HK-2 (cell line): ENCODE data around the gene P2RX1.

Experiments used
- DNase-seq: peaks from one replicate; pipeline ENCODE4 v3.0.0-alpha.2; 2018; ENCODE audit not compliant: unreplicated experiment

Gene P2RX1

DNA sequence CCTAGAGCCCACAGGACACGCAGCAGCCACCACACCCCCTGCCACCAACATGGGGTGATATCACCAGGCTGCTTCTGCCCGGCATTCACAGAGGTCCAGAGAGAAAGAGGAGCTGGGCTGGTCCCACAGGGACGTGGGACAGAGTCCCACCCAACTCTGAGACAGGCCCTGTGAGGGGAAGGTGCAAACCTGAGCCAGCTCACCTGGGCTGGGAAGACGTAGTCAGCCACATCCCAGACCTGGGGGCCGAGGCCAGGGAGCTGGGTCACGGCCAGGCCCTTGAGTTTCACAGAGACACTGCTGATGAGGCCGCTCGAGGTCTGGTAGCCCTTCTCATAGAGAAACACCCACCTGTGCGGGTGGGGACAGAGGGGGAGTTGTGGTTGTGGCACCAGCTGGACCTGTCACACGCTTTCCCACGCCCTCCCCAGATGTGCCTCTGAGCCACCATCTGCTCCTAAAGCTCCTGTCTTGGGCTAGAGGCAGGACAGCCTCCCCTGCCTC, 11.2 kb downstream of the P2RX1 start:
- DNase-seq = no peak

DNA sequence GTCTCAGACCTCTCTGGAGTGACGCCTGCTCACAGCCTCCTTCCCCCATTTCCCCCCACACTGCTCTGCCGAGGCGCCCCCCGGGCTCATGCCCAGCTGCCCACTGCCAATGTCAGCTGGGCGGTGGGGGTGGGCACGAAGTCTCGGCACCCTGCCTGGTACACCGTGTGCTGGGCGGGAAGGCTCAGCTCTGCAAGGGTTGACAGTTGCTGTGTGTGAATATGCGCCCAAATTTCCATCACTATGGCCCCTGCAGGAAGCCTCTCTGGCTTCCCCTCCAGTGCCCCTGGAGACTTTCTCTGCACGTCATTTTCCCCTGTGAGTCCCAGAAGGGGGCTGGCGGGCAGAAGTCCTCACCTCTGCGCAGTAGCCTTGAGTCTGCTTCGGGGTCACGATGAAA, 11.8 kb downstream of the P2RX1 start:
- DNase-seq = no peak

DNA sequence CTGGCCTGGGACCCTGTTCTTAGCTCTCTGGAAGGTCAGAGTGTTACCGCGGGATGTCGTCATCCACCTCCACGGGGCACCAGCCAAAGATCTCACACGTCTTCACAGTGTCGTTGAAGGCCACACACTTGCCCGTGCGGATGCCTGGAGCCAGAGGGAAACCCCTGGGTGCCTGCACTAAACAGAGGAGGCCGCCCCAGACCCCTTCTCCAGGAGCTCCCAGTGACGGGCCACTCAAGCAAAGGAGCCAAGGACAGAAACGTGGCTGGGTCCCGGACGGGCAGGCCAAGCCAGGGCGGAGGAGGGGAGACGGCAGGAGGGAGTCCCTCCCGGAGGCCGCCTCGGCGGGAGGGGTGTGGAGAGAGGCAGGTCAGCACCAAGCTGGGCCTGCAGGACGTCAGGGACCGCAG, 12.4 kb downstream of the P2RX1 start:
- DNase-seq = no peak

DNA sequence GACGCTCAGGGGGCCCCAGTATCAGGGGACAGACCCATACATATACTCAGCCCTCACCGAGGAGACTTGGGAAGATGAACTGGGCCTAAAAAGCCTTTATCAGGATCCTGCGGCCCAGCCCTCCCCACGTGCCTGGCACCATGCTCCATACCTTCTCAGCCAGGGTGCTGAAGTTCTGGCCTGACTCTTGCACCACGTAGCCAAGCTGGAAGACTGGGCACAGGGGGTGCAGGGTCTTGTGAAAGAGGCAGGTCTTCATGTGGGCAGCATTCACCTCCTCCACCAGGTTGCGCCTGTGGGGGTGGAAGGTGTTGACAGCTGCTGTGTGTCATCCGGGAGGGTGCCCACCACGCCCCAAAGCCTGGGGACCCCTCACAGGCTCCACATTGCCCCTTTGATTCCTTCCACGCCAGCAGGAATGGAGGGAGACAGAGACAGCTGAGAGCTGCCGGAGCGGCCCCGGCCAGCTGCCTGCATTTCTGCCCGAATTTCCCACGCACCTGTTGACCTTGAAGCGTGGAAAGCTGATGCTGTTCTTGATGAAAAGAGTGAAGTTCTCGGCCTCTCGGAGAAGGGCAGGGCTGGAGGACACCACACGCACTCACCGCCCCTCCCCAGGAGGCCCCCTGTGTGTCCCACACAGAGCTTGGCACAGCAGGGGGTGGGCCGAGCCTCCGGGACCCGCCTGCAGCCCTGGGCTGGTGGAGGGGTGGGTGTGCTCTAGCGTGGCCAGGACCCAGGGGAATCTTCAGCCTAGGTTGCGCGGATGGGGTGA, 13.0 kb downstream of the P2RX1 start:
- DNase-seq = no peak

DNA sequence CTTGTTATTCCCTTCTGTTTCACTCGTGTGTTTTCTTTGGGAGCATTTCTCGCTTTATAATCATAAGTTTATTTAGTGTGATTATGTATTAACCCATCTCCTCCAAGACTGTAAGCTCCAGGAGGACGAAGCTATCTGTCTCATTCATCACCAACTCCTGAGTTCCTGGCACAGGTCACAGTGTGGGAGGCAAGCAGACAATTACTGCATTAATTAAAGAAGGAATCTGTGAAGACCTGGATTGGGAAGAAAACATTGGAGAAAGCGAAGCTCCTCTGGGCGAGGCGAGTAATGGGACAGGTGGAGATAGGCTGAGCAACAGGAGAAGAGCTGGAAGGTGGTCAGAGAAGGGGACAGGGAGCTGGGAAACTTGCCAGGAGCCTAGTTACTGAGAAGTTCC, 15.6 kb downstream of the P2RX1 start:
- no peak for DNase-seq

DNA sequence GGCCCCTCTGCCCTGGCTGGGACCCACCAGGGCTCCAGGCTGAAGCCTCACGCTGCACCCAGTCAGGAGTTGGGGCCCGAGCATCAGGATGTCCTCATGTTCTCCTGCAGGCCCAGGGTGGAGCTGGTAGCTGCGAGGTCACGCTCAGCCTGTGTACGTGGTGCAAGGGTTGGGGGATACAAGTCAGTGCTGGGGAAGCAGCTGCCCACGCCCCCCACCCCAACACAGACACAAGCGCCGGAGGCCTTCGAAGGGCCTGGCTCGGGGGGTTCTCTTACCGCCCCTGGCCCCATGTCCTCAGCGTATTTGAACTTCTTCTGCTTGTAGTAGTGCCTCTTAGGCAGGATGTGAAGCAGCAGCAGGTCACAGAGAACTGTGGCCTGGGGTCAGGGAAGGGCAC, 18.5 kb downstream of the P2RX1 start:
- no peak for DNase-seq

DNA sequence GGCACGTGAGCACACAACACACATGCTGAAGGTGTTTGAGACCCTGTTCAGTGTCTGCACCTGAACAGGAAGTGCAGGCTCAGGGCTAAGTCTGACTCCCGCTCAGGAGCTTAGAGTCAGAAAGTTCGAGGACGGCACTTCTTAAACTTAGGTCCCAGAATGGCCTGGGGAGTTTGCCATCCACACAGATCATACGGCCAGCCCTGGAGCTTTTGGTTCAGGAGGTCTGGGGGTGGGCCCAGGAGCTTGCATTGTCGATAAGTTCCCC, 19.4 kb downstream of the P2RX1 start:
- no peak for DNase-seq

DNA sequence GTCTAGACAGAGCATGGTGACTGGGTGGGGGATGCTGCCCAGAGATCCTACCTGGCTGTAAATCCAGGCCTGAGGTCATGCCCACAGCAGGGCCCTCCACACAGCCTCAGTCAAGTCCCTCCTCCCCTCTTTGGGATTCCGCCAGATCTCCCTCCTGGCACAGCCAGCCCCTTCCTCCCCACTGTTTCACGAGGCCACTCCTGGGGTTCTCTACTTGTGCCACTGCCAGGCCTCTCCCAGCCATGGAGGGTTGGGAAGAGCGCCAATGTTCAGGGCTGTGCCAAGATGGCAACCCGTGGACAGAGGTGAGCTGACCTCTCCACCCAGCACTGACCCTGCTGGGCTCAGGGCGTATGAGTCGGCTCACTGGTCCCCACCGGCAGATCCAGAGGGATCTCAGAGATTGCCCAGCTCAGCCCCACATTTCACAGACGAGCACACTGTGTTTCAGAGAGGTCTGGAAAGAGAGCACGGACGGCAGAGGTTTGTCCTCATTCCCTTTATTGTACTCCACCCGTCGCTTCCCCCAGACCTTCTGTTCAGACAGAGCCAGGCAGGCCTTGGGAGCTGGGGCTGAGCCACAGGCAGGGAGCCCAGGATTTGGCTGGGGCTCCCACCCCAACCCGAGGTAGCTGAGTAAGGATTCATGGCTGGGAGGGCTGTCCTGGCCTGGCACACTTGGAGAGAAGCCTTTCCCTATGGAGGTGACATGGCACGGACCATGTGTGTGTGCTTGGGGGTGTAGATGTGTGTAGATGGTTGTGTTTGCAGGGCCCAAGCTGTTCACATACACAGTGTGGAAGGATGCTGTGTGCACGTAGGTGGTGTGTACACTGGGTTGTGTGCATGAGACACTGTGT, 19.9 kb downstream of the P2RX1 start:
- DNase-seq = no peak

DNA sequence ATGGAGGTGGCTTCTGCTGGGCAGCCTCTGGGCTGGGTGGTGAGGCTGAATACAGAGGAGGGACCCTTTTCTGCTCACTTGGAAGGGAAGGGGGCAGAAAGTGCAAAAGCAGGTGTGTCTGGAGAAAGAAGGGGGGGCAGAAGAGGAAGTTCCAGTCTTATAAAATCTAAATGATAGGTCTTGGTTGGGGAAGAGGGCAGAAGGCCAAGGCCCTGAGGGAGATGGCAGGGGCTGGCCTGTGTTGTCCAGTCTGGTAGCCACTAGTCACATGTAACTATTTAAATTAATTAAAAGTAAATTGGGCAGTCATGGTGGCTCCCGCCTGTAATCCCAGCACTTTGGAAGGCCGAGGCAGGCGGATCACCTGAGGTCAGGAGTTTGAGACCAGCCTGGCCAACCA, 20.9 kb downstream of the P2RX1 start:
- no peak for DNase-seq

DNA sequence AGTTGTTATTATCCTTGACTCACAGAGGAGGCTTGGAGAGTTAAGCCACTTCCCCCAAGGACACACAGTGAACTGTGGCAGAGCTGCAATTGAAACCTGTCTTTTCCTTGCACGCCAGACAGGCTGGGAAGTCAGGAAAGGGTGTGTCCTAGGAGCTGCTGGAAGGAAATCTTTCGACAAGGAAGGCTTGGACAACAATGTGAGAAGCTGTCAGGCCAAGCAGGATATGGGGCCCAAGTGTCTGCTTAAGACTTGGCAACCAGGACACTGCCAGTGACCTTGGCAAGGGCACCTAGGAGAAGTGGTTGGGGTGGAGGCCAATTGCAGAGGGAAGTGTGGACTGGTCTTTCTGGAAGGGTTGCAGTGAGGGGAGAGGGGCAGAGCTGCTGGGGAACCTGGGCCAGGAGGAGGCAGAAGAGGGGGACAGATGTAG, 21.3 kb downstream of the P2RX1 start:
- no peak for DNase-seq

DNA sequence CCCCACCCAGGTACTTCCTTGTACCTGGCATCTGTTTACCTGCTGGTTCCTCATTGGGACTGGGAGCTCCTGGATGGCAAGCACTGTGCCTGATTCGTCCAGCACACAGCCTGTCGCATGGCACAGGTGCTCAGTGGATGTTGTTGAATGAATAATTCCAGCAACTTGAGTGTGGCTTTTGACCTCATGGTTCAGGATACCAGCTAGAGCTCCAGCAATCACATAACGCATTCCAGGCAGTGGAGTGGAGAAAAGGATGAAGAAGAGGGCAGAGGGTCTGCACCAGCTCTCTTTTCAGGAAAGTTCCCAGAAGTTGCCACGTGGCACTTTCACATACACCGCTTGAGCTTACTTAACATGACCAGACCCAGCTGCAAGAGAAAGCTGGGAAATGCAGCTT, 22.1 kb downstream of the P2RX1 start:
- DNase-seq = no peak

DNA sequence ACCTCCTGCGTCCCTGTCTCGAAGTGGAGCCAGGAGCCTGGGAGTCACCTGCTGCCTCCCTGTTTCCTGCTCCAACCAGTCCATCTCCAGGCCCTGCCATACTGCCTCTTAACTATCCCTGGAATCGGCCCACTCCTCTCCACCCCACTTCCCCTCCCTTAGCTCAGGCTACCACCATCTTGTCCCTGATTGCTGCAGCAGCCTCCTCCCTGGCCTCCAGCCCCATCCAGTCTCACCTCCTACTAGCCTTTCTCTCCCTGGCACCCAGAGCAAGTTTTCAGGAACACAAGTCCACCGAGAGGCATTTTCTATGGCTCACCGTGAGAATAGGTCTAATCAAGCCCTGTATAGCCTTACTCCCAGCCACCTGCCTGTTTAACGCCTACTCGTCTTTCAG, 22.5 kb downstream of the P2RX1 start:
- no peak for DNase-seq

DNA sequence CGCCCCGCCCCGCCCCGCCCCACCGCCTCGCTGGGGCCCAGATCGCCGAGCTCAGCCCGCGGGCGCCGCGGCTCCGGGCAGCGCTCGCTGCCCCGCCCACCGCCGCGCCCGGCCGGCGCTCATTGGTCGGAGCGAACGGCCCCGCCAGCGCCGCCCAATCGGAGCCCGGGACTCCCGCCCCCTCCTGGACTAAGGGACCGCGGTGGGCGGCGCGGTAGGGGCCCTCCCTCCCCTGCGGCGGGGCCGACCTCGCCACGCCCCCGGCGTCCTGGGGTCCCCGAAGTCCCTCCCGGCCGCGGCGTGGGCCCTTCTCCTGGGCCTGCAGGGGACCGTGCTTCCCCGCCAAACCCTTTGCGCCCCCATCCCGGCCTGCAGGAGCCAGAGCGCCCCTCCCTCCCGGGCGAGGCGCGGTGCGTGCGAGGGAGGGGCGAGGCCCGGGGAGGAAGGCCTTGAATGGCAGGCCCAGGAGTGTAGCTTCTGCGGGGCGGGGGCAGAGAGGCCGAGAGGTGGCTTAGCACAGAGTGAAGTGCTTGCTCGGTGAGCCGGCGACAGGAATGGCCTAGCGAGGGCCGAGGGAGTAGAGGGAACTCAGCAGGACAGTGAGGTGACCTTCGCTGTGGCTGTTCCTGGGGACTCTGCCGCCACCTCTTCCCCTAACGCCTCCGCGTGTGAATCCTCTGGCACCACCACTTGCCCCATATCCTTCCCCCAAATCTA, 23.1 kb downstream of the P2RX1 start, which contains the start of gene CAMKK1:
Gene CAMKK1, minus strand, starts transcription at position 51 of the 717 bp plus-strand sequence. CDS start 7,366 bp downstream, outside the sequence.
- DNase-seq = peak; percentile 87

DNA sequence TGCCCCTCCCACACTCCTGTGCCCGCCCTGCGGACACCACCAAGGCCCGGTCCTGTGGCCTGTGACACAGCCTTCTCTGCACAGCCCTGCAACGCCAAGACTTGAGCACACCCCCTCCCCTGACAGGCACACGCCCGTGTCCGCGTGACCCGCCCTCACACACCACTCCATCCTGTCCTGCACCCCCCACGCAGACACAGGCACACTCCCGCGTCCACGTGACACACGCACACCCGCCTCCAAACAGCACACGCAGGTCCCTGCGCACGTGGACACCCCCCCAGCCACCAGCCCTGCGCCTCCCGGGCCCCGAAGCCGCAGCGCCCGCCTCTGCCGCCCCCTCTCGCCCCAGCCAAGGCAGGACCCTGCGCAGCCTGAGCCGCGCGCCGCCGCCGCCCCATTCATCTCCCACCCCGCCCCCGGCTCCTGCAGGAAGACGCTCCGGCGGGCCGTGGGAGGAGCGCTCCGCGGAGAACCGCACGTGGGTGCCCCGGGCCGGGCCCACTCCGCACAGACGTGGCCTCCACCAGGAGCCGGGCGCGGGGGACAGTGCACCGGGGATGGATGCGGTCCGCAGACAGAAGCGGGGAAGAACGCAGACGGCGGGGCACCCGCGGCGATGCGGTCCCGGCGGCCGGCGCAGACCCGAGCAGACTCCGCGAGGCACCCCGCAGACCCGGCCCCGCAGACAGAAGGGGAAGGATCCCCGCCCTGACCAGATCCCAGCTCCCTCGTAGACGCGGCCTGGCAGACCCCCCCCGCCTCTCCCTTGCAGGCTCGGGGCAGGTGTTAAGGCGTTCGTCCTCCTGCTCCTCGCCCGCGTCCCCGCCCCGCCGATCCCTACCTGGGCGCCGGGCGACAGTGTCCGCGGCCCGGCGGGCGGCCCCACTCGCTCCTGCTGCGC, 23.9 kb downstream of the P2RX1 start:
- peak; percentile 90 for DNase-seq

DNA sequence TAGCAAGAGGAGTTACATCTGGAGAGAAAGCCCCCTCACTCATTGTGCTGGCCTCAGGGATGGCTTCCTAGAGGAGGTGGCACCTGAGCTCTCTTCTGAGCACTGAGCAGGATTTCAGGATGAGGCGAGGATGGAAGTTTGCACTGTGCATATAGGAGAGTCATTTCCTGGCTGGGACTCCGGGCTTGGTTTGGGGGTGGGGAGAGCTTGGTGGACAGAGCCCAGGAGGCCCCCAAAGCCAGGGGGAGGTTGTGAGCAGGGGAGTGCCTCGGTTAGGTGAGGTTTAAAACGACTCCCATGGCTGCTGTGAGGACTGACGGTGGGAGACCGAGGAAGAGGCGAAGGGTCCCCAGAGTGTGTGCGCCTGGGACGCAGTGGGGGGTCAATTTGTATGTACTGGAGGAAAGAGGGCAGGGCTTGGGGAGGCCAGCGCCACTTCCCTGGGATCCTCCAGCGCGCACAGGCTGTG, 24.6 kb downstream of the P2RX1 start:
- DNase-seq = peak; percentile 58

DNA sequence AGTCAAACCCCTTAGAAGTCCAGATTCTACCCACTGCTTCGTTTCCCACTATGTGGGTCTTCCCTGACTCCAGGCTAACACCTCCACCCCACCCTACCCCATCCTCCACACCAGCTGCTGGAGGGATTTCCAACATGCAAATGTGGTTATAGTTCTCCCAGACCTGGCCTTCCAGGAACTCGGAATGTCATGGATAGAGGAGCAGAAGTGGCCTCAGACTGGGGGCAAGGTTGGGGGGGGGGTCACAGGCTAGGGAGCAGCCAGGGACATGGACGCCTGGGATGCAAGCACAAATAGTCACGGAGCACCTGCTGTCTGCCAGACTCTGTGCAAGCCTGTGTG, 25.4 kb downstream of the P2RX1 start:
- no peak for DNase-seq

DNA sequence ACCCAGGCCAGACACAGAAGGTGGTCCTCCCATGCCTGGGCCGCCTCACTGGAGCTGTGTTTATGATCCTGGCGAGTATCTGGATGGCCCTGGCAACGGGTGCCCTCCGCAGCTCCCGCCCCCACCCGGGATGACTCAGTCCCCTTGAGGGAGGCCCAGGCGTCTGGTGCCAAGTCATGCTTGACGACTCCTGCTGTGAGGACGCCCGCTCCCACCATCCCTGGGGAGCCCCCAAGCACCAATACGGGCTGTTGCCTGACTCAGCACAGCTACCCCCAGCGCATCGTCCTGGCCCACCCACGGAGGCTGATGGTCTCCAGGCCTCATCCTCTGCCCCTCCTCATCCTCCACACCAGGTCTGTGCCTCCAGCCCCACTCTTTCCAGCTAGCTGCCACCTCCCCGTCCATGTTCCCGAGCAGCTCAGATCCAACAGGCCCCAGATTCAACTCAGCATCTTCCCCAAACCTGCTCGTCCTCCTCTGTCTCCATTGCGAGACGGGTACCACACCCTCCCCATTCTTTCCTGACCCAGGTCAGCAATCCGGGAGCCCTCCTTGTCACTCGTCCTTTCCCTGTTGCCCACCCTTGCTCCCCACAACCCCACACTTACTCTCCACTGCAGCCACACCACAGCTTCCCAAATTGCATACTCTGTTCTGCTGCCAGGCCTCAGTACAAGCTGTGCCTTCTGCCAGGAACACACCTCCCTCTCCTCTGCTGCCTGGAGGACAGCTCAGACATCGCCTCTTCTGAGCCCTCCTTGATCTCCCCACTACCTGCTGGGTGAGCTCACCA, 26.0 kb downstream of the P2RX1 start:
- peak; percentile 96 for DNase-seq

DNA sequence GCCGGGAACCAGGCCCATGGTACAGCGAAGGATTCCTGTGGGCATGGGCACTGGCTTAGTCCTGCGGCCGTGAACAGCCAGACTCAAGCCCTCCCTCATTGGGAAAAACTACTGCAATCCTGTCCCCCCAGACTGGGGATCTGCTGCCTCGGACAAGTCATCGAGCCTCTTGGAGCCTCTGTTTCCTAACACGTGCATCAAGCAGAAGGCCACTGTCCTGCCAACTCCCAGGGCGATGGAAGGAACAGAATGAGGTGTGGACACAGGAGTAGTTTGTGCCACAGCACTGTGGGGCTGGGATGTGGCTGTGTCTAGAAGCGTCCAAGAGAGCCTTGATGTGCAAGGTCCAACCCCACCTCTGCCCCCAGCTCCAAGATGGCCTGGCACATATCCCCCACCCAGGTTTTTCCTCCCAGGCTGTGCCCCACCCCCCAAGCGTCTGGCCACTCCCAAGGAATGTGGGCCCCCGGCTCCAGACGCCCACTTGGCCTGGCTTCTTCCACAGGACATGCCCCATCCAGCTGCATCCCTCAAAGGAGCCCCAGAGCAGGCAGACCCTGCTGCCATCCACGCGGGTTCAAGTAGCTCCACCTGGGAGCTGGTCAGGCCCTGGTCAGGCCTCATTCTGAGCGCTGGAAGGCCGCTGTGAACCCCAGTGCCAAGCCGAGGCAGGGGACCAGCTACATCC, 26.8 kb downstream of the P2RX1 start:
- peak; percentile 38 for DNase-seq

DNA sequence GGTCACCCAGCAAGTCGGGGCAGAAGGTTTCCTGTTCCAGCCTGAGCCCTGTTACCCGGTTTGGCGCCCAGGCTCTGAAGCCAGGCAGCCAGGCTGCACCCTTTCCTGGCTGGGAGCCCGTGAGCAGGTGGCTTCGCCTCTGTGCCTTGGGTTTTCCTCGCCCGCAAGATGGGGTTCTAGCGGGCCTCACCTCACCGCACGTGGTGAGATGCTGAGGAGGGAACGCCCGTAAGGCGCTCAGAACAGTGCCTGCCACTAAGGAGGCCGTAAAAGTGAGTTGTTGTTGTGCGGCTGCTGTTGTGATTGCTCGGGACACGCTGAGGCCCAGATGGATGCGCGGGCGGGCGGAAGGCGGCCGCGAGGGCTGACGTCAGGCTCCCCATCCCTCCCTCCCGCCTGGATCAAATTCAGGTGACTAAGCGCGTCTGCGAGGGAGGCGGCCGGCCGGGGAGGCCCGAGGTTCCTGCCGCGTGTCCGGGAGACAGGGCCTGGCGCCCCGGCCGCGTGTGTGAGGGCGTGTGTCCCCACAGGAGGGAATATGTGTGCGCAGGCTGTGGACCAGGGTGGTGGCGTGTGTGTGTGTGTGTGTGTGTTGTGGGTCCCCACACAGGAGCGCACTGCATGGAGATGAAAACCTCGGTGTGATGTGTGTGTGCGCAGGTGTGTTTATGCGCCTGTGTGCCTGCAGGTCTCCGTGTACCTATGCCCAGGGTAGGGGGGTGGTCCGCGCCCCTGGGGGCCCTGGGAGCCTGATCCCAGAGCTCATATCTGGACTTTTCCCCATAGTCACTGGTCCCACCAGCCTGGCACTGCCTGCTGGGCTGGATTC, 27.7 kb downstream of the P2RX1 start:
- DNase-seq = peak; percentile 93
